Activated CD4-positive, alpha-beta memory T cell treated with anti-CD3 and anti-CD28 coated beads, Interleukin-2, amount 10 ng/mL, durations not matched to agents 7 days and 5 days (primary cell): Measurements from ENCODE around the gene SYNGR1. TPM values are rescaled to one million over a fixed set of nuclear protein-coding genes. Genes with fewer than 3 reads are reported as not detected.
"Not testable (repeated sequence)": the region's sequence is repeated elsewhere in the genome, so short reads cannot be mapped to it uniquely, and the experiment has no call there.

Experiments used
- CTCF ChIA-PET: fragments of 350-600 bp; sonication (Branson Sonifier 250); formaldehyde crosslinking; loops from one replicate; lab custom pipeline; 2021; ENCODE audit warnings: antibody characterized with exemption, inconsistent platforms; lab: Charles Lee
- POLR2A ChIA-PET: fragments of 350-600 bp; sonication (Branson Sonifier 250); formaldehyde crosslinking; loops from one replicate; lab custom pipeline; 2021; ENCODE audit warnings: antibody characterized with exemption; lab: Charles Lee
- DNase-seq: peaks from one replicate; pipeline ENCODE4 v3.0.0-alpha.2; 2020
- H3K27ac Mint-ChIP-seq: one replicate; pipeline ENCODE4 v1.8.0; 2021; ENCODE audit warnings: mild to moderate bottlenecking, mixed read lengths
- H3K27me3 Mint-ChIP-seq: one replicate; pipeline ENCODE4 v1.8.0; 2021; ENCODE audit warnings: mixed read lengths
- H3K36me3 Mint-ChIP-seq: one replicate; pipeline ENCODE4 v1.8.0; 2021; ENCODE audit warnings: low read depth, mixed read lengths
- H3K4me1 Mint-ChIP-seq: one replicate; pipeline ENCODE4 v1.8.0; 2021; ENCODE audit warnings: mixed read lengths
- H3K4me3 Mint-ChIP-seq: one replicate; pipeline ENCODE4 v1.8.0; 2021; ENCODE audit warnings: mild to moderate bottlenecking, mixed read lengths
- H3K9me3 Mint-ChIP-seq: one replicate; pipeline ENCODE4 v1.8.0; 2021; ENCODE audit warnings: mixed read lengths
- total RNA-seq, 2 experiments: library from RNA; stranded (reverse); gene quantifications; one replicate each; pipeline ENCODE4 v1.2.3, GENCODE V29; 2021

The SYNGR1 gene
- total RNA-seq, 2 experiments from 2014 or later = 0.15 TPM; not detected in 1

DNA sequence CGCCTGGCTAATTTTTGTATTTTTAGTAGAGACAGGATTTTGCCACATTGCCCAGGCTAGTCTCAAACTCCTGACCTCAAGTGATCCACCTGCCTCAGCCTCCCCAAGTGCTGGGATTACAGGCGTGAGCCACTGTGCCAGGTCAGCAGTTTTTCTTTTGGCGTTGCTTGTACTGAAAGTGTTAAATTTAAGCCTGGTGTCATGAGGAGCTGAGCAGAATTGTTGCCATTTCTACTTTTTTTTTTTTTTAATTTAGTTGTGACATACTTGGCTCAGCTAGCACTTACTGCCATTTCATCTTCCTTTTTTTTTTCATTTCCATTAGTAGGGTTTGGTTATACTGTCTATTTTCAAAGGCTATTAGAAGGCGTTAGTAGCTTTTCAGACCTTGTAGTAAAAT lies 60.5 kb downstream of the SYNGR1 start:
- no peak overlapping the region for H3K4me3 Mint-ChIP-seq
- peaks cover 47% of the 10 kb centered on the region for H3K4me1 Mint-ChIP-seq
- ChIA-PET CTCF (interaction anchor here (1.6 kb wide), 1 partner anchor 11 kb away, joined by 8 read pairs; the partner anchor contains the start of gene TAB1), POLR2A (interaction anchor here (1.1 to 1.8 kb wide), 2 partner anchors 10 to 91 kb away, joined by 4 read pairs; partner anchors contain the start of genes RPL3 and TAB1)
- H3K27ac Mint-ChIP-seq = no peak overlapping the region
- no peaks in the 10 kb centered on the region for H3K27me3 Mint-ChIP-seq
- DNase-seq = no peak
- no peaks in the 10 kb centered on the region for H3K9me3 Mint-ChIP-seq
- peaks cover 10% of the 10 kb centered on the region for H3K36me3 Mint-ChIP-seq

DNA sequence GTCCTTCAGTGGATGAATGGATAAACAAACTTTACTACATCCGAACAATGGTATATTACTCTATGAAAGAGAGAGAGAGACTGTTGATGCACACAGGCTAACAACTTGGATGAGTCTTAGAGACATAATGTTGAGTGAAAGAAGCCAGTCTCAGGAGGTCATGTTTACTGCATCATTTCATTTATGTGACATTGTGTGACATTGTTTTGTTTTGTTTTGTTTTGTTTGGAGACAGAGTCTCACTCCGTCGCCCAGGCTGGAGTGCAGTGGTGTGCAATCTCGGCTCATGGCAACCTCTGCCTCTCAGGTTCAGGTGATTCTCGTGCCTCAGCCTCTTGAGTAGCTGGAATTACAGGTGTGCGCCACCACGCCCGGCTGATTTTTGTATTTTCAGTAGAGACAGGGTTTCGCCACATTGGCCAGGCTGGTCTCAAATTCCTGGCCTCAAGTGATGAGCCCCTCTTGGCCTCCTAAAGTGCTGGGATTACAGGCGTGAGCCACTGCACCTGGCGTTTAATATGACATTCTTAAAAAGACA lies 62.1 kb downstream of the SYNGR1 start:
- not testable (repeated sequence) for H3K4me3 Mint-ChIP-seq, DNase-seq, H3K9me3 Mint-ChIP-seq, H3K27me3 Mint-ChIP-seq
- H3K4me1 Mint-ChIP-seq = peaks cover 44% of the 10 kb centered on the region
- peak overlapping the region; percentile 78 for H3K27ac Mint-ChIP-seq
- H3K36me3 Mint-ChIP-seq = peaks cover 10% of the 10 kb centered on the region
- CTCF ChIA-PET = interaction anchor here (0.6 to 1.7 kb wide), 4 partner anchors 9 to 106 kb away, joined by 3 to 13 read pairs (median 3); partner anchors contain the start of gene TAB1
- POLR2A ChIA-PET = interaction anchor here (0.6 to 2.4 kb wide), 7 partner anchors 9 to 633 kb away, joined by 3 to 21 read pairs (median 4); partner anchors contain the start of genes ATF4, RPL3 and TAB1

DNA sequence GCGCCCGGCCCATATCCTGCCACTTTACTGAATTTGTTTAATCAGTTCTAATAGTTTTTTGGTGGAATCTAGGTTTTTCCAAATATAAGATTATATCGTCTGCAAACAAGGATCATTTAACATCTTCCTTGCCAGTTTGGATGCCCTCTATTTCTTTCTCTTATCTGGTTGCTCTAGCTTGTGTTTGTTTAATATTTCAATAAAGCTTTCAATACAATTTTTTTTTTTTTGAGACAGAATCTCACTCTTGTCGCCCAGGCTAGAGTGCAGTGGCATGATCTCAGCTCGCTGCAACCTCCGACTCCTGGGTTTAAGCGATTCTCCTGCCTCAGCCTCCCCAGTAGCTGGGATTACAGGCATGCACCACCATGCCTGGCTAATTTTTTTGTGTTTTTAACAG lies 63.4 kb downstream of the SYNGR1 start:
- H3K4me3 Mint-ChIP-seq, H3K9me3 Mint-ChIP-seq, H3K27me3 Mint-ChIP-seq, DNase-seq: not testable (repeated sequence)
- Mint-ChIP-seq H3K4me1 (peaks cover 42% of the 10 kb centered on the region), H3K36me3 (peaks cover 11% of the 10 kb centered on the region), H3K27ac (peak overlapping the region; percentile 63)
- ChIA-PET POLR2A (interaction anchor here (0.9 to 2.4 kb wide), 4 partner anchors 10 to 39 kb away, joined by 3 to 21 read pairs (median 4); partner anchors contain the start of gene TAB1), CTCF (interaction anchor here (1.2 to 1.7 kb wide), 3 partner anchors 11 to 83 kb away, joined by 3 to 13 read pairs (median 5); partner anchors contain the start of gene TAB1)

DNA sequence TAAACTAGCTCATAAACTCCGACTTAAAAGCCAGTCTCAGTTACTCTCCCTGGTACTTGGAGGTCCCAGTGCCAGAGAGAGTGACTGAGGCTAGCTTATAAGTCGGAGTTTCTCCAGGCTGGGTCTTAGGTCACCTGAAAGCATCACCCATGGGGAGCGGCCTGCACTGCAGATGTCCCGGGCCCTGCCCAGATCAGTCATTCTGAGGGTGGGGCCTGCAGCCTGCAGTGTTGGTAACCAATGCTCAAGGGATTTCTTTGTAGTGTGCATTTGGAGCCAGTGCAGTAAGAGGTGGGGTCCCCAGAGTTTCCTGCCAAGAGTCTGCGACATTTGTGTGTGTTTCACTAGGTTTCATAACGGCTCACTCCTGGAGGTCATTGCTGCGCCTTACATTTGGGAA lies 64.6 kb downstream of the SYNGR1 start:
- no peak for DNase-seq
- no peaks in the 10 kb centered on the region for H3K27me3 Mint-ChIP-seq
- H3K4me3 Mint-ChIP-seq = no peak overlapping the region
- CTCF ChIA-PET = interaction anchor here (1.5 kb wide), 1 partner anchor 15 kb away, joined by 6 read pairs; the partner anchor contains the start of gene TAB1
- no peaks in the 10 kb centered on the region for H3K9me3 Mint-ChIP-seq
- no peak overlapping the region for H3K27ac Mint-ChIP-seq
- peaks cover 22% of the 10 kb centered on the region for H3K36me3 Mint-ChIP-seq
- POLR2A ChIA-PET = interaction anchor here (1.1 kb wide), 1 partner anchor 26 kb away, joined by 3 read pairs; no protein-coding TSS in a partner anchor
- peaks cover 36% of the 10 kb centered on the region for H3K4me1 Mint-ChIP-seq

DNA sequence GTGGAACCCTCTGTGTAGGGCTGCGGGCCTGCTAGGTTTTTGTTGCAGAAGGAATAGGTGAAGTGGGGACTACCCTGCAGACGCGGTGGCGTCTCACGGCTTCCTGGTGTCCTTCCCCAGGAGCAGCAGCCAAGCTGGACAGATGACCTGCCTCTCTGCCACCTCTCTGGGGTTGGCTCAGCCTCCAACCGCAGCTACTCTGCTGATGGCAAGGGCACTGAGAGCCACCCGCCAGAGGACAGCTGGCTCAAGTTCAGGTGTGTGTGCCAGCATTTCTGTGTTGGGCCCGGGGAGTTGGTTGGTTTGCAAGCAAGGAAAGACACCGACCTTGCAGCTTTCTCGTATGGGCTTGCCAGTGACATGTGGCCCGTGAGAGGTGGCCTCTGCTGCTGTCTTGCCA lies 65.1 kb downstream of the SYNGR1 start:
- no peak overlapping the region for H3K27ac Mint-ChIP-seq

DNA sequence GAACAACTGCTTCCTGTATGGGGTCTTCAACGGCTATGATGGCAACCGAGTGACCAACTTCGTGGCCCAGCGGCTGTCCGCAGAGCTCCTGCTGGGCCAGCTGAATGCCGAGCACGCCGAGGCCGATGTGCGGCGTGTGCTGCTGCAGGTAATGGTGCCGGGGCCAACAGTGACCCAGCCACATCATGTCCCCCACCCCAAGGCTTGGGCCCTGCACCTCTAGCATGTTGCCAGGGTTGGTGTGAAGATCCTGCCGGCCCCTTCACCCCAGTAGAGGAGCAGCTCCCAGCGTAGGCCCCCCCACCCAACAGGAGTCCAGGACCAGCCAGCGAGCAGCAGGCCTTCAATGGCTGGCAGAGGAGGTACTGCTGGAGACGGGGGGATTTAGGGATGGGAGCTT lies 65.7 kb downstream of the SYNGR1 start:
- H3K4me1 Mint-ChIP-seq = peaks cover 32% of the 10 kb centered on the region
- DNase-seq = no peak
- H3K9me3 Mint-ChIP-seq = no peaks in the 10 kb centered on the region
- H3K27me3 Mint-ChIP-seq = no peaks in the 10 kb centered on the region
- ChIA-PET CTCF (interaction anchor here (1.5 kb wide), 1 partner anchor 16 kb away, joined by 6 read pairs; the partner anchor contains the start of gene TAB1), POLR2A (interaction anchor here (1.1 kb wide), 1 partner anchor 97 kb away, joined by 3 read pairs; no protein-coding TSS in a partner anchor)
- peaks cover 21% of the 10 kb centered on the region for H3K36me3 Mint-ChIP-seq
- H3K4me3 Mint-ChIP-seq = no peak overlapping the region
- H3K27ac Mint-ChIP-seq = no peak overlapping the region

More for the DNA sequence above, 65.1 kb downstream of the SYNGR1 start:
- Mint-ChIP-seq H3K36me3 (peaks cover 21% of the 10 kb centered on the region), H3K4me3 (no peak overlapping the region), H3K27me3 (no peaks in the 10 kb centered on the region), H3K4me1 (peaks cover 32% of the 10 kb centered on the region), H3K9me3 (no peaks in the 10 kb centered on the region)
- ChIA-PET CTCF (interaction anchor here (1.5 kb wide), 1 partner anchor 15 kb away, joined by 6 read pairs; the partner anchor contains the start of gene TAB1), POLR2A (interaction anchor here (1.1 kb wide), 1 partner anchor 96 kb away, joined by 3 read pairs; no protein-coding TSS in a partner anchor)
- no peak for DNase-seq

DNA sequence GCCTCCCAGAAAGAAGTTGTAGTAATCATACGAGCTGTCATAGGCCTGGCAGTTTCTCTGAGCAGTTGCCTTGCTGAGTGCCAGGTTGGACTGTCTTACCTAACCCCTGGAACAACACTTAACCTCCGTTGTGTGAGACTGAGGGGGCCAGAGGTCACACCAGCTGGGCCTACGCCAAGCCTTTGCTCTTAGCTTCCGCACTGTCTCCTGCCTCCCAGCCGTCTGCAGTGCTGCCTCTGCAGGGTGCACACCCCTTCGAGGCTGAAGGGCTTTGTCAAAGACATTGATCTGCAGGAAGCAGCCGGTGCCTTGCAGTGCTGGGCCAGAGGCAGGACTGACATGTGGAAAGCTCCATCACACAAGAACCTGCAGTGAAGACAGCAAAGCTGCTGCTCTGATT lies 66.5 kb downstream of the SYNGR1 start:
- CTCF ChIA-PET = interaction anchor here (1.0 kb wide), 1 partner anchor 104 kb away, joined by 3 read pairs; the partner anchor contains the start of gene ATF4
- no peak for DNase-seq
- Mint-ChIP-seq H3K36me3 (peaks cover 21% of the 10 kb centered on the region), H3K4me1 (peaks cover 26% of the 10 kb centered on the region), H3K27ac (no peak overlapping the region), H3K9me3 (no peaks in the 10 kb centered on the region), H3K4me3 (no peak overlapping the region), H3K27me3 (no peaks in the 10 kb centered on the region)
- POLR2A ChIA-PET = no interaction called here

DNA sequence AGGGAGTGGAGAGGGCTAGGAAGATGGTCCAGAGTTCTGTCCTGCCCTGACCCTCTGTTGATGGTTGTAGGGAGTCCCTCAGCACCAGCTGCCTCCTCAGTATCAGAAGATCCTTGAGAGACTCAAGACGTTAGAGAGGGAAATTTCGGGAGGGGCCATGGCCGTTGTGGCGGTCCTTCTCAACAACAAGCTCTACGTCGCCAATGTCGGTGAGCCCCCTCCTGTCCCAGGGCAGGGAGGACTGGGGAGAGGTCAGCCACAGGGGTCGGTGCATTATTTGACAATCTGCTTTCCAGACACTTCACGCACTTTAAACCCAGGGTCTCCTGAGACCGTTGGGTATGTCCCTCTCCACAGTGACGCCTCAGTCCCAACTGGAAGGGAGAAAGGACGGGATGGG lies 67.8 kb downstream of the SYNGR1 start:
- Mint-ChIP-seq H3K9me3 (no peaks in the 10 kb centered on the region), H3K27me3 (no peaks in the 10 kb centered on the region), H3K27ac (no peak overlapping the region), H3K36me3 (peaks cover 27% of the 10 kb centered on the region), H3K4me1 (peaks cover 14% of the 10 kb centered on the region), H3K4me3 (no peak overlapping the region)
- ChIA-PET CTCF (interaction anchor here (0.7 to 1.0 kb wide), 2 partner anchors 19 to 627 kb away, joined by 3 read pairs; no protein-coding TSS in a partner anchor), POLR2A (no interaction called here)
- DNase-seq = no peak

DNA sequence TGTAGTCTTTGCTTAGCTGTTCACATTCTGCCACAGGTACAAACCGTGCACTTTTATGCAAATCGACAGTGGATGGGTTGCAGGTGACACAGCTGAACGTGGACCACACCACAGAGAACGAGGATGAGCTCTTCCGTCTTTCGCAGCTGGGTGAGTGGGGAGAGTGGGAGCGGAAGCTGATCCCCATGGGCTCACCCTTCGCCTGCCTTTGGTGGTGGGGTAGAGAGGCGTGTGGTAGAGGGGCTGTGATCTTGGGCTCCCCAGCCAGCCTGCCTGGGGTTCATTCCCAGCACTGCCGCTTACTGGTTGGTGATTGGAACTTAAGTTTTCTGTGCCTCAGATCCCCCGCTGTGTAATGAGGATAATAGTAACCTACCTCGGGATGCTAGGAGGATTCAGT lies 68.9 kb downstream of the SYNGR1 start:
- Mint-ChIP-seq H3K4me1 (peaks cover 6% of the 10 kb centered on the region), H3K27me3 (no peaks in the 10 kb centered on the region), H3K36me3 (peaks cover 31% of the 10 kb centered on the region), H3K9me3 (no peaks in the 10 kb centered on the region), H3K27ac (no peak overlapping the region), H3K4me3 (no peak overlapping the region)
- ChIA-PET CTCF (no interaction called here), POLR2A (no interaction called here)
- no peak for DNase-seq

DNA sequence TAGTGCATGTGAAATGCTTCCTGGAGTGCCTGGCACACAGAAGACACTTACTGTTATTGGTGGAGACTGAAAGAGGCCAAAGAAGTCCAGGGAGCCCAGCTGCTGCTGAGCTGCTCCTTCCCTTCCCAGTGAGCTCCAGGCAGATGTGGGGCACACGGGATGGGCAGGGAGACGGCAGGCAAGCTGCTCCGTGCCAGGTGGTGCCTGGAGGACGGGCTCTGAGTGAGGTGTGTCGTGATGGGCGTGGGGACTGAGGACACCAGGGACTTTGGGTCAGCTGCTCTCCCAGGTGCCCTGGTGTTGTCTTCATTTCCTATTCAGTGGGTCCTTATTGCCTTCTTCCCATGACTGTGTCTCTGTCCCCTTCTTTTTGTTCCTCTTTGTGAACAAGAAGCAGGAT lies 69.3 kb downstream of the SYNGR1 start:
- ChIA-PET POLR2A (no interaction called here), CTCF (no interaction called here)
- no peaks in the 10 kb centered on the region for H3K9me3 Mint-ChIP-seq
- no peaks in the 10 kb centered on the region for H3K27me3 Mint-ChIP-seq
- H3K4me1 Mint-ChIP-seq = peaks cover 2% of the 10 kb centered on the region
- H3K4me3 Mint-ChIP-seq = no peak overlapping the region
- no peak for DNase-seq
- peaks cover 34% of the 10 kb centered on the region for H3K36me3 Mint-ChIP-seq
- H3K27ac Mint-ChIP-seq = no peak overlapping the region

DNA sequence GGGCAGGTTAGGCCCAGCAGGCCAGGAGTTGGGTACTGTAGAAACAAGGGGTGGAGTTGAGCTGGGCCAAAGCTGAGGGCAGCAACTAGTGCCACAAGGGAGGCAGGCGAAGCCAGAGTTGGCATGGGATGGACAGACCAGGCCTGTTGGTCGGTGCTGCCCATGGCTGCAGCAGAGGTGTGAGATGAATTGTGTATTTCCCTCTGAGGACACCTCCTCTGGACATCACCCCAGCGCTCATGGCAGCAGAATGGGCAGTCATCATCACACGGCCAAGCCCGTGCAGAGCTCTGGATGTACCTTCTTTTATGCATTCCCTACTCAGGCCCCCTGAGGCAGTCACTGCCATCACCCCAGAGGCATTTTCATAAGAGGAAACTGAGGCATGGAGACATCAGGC lies 70.1 kb downstream of the SYNGR1 start:
- ChIA-PET POLR2A (no interaction called here), CTCF (no interaction called here)
- no peak overlapping the region for H3K27ac Mint-ChIP-seq
- DNase-seq = no peak
- no peaks in the 10 kb centered on the region for H3K27me3 Mint-ChIP-seq
- H3K4me1 Mint-ChIP-seq = no peaks in the 10 kb centered on the region
- peaks cover 35% of the 10 kb centered on the region for H3K36me3 Mint-ChIP-seq
- no peaks in the 10 kb centered on the region for H3K9me3 Mint-ChIP-seq
- no peak overlapping the region for H3K4me3 Mint-ChIP-seq

DNA sequence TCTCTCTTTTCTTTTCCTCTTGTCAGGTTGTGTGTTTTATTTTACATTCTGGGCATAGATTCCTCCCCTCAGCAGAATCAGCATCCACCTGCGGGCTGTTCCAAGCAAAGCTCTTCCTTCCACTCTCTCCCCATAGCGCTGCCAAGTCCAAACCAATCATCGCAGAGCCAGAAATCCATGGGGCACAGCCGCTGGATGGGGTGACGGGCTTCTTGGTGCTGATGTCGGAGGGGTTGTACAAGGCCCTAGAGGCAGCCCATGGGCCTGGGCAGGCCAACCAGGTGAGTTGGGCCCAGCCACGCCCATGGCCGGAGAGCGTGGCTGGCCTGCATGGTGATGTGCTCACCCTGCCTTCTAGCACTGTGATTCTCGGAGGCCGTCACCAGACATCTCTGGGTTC lies 71.9 kb downstream of the SYNGR1 start:
- H3K27me3 Mint-ChIP-seq = no peaks in the 10 kb centered on the region
- no peaks in the 10 kb centered on the region for H3K4me1 Mint-ChIP-seq
- H3K4me3 Mint-ChIP-seq = no peak overlapping the region
- no peaks in the 10 kb centered on the region for H3K9me3 Mint-ChIP-seq
- no peak for DNase-seq
- CTCF ChIA-PET = no interaction called here
- peaks cover 36% of the 10 kb centered on the region for H3K36me3 Mint-ChIP-seq
- POLR2A ChIA-PET = no interaction called here
- peak overlapping the region; percentile 18 for H3K27ac Mint-ChIP-seq

DNA sequence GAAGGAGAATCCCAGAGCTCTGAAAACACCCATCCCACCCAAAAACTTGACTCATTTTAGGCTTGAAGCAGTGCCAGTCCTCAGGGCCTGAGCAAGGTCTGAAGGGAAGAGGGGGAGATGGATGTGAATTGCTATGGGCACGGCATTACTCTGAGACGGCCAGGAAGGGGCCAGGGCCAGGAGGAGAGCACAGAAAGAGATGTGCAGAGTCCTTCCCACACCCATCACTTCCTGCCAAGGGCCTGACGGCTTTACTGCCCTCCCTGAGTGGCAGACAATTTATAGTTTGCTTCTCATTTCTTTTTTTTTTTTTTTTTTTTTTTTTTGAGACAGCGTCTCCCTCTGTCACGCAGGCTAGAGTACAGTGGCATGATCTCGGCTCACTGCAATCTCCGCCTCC lies 72.3 kb downstream of the SYNGR1 start:
- POLR2A ChIA-PET = no interaction called here
- H3K9me3 Mint-ChIP-seq = no peaks in the 10 kb centered on the region
- H3K27ac Mint-ChIP-seq = no peak overlapping the region
- H3K36me3 Mint-ChIP-seq = peaks cover 35% of the 10 kb centered on the region
- no peaks in the 10 kb centered on the region for H3K27me3 Mint-ChIP-seq
- no peaks in the 10 kb centered on the region for H3K4me1 Mint-ChIP-seq
- no peak overlapping the region for H3K4me3 Mint-ChIP-seq
- CTCF ChIA-PET = no interaction called here
- no peak for DNase-seq
